GM23338 (cell line): ENCODE results near the gene ATG2B. TPM values are rescaled to one million over a fixed set of nuclear protein-coding genes. Genes with fewer than 3 reads are reported as not detected.

ENCODE experiments used
- EZH2 ChIP-seq: fragments of 200-600 bp; sonication (generic); IDR thresholded peaks from one replicate; pipeline ENCODE4 v1.8.0; 2017; ENCODE audit warnings: antibody characterized with exemption, mild to moderate bottlenecking, low read depth; ENCODE audit not compliant: unreplicated experiment
- EZH2phosphoT487 ChIP-seq: fragments of 200-600 bp; sonication (generic); IDR thresholded peaks from one replicate; pipeline ENCODE4 v1.8.1; 2018; ENCODE audit warnings: antibody characterized with exemption; ENCODE audit not compliant: unreplicated experiment
- POLR2AphosphoS5 ChIP-seq: IDR thresholded peaks from 2 replicates; pipeline ENCODE4 v1.6.1; 2016; ENCODE audit warnings: antibody characterized with exemption, low read depth
- ZNF114 ChIP-seq: fragments of 250-450 bp; sonication (Bioruptor Pico); IDR thresholded peaks from 2 replicates; pipeline ENCODE4 v1.5.0; 2020; ENCODE audit warnings: mild to moderate bottlenecking, moderate library complexity
- polyA plus RNA-seq: library from polyadenylated mRNA; unstranded; fragments of >200 nt; fragmentation: Nextera tagmentation; extraction: Ambion mirVana; gene quantifications from 2 replicates; pipeline ENCODE4 v1.2.1, GENCODE V29; 2016
- total RNA-seq: library from RNA; depleted of rRNA; stranded (reverse); fragments of >200 nt; shearing (Covaris generic); gene quantifications from 2 replicates; pipeline ENCODE4 v1.2.3, GENCODE V29; 2014
- TF ChIP-seq, protein P1 (sequence below): fragments of 250-450 bp; sonication (Bioruptor Pico); IDR thresholded peaks from 2 replicates; pipeline ENCODE4 v1.5.0; 2020; ENCODE audit warnings: mild to moderate bottlenecking, moderate library complexity
- TF ChIP-seq, protein P2 (sequence below): IDR thresholded peaks from 2 replicates; pipeline ENCODE4 v1.6.1; 2016; ENCODE audit warnings: antibody characterized with exemption
- TF ChIP-seq, protein P3 (sequence below): IDR thresholded peaks from one replicate; pipeline ENCODE4 v1.6.1; 2018; ENCODE audit warnings: antibody characterized with exemption; ENCODE audit not compliant: unreplicated experiment

ATG2B gene
- total and polyA plus RNA-seq, 2 experiments from 2014 or later: 3.8 to 15.4 TPM

DNA sequence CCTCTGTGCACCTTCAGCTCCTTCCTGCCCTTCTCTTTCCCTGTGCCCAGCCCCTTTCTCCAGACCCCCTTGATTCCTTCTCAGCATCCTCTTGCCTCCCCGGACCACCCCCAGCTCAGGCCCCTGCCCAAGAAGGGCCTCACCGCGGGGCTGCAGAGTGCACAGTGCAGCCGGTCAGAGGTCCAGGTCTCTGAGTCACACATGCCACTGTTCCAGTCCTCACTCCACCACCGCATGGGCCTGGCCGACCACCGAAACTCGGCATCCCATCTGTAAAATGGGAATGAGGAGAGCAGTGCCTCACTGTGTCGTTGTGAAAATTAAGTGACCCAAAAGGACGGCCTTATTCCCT, 93.8 kb downstream of the ATG2B start (continued):
- TF ChIP-seq, protein P1, sequence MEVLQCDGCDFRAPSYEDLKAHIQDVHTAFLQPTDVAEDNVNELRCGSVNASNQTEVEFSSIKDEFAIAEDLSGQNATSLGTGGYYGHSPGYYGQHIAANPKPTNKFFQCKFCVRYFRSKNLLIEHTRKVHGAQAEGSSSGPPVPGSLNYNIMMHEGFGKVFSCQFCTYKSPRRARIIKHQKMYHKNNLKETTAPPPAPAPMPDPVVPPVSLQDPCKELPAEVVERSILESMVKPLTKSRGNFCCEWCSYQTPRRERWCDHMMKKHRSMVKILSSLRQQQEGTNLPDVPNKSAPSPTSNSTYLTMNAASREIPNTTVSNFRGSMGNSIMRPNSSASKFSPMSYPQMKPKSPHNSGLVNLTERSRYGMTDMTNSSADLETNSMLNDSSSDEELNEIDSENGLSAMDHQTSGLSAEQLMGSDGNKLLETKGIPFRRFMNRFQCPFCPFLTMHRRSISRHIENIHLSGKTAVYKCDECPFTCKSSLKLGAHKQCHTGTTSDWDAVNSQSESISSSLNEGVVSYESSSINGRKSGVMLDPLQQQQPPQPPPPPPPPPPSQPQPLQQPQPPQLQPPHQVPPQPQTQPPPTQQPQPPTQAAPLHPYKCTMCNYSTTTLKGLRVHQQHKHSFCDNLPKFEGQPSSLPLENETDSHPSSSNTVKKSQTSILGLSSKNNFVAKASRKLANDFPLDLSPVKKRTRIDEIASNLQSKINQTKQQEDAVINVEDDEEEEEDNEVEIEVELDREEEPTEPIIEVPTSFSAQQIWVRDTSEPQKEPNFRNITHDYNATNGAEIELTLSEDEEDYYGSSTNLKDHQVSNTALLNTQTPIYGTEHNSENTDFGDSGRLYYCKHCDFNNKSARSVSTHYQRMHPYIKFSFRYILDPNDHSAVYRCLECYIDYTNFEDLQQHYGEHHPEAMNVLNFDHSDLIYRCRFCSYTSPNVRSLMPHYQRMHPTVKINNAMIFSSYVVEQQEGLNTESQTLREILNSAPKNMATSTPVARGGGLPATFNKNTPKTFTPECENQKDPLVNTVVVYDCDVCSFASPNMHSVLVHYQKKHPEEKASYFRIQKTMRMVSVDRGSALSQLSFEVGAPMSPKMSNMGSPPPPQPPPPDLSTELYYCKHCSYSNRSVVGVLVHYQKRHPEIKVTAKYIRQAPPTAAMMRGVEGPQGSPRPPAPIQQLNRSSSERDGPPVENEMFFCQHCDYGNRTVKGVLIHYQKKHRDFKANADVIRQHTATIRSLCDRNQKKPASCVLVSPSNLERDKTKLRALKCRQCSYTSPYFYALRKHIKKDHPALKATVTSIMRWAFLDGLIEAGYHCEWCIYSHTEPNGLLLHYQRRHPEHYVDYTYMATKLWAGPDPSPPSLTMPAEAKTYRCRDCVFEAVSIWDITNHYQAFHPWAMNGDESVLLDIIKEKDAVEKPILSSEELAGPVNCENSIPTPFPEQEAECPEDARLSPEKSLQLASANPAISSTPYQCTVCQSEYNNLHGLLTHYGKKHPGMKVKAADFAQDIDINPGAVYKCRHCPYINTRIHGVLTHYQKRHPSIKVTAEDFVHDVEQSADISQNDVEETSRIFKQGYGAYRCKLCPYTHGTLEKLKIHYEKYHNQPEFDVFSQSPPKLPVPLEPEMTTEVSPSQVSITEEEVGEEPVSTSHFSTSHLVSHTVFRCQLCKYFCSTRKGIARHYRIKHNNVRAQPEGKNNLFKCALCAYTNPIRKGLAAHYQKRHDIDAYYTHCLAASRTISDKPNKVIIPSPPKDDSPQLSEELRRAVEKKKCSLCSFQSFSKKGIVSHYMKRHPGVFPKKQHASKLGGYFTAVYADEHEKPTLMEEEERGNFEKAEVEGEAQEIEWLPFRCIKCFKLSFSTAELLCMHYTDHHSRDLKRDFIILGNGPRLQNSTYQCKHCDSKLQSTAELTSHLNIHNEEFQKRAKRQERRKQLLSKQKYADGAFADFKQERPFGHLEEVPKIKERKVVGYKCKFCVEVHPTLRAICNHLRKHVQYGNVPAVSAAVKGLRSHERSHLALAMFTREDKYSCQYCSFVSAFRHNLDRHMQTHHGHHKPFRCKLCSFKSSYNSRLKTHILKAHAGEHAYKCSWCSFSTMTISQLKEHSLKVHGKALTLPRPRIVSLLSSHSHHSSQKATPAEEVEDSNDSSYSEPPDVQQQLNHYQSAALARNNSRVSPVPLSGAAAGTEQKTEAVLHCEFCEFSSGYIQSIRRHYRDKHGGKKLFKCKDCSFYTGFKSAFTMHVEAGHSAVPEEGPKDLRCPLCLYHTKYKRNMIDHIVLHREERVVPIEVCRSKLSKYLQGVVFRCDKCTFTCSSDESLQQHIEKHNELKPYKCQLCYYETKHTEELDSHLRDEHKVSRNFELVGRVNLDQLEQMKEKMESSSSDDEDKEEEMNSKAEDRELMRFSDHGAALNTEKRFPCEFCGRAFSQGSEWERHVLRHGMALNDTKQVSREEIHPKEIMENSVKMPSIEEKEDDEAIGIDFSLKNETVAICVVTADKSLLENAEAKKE (CRISPR knock-in tag): no peak
- TF ChIP-seq EZH2 (no peak), ZNF114 (CRISPR knock-in tag) (no peak), EZH2phosphoT487 (no peak), POLR2AphosphoS5 (no peak)
- TF ChIP-seq, protein P2, sequence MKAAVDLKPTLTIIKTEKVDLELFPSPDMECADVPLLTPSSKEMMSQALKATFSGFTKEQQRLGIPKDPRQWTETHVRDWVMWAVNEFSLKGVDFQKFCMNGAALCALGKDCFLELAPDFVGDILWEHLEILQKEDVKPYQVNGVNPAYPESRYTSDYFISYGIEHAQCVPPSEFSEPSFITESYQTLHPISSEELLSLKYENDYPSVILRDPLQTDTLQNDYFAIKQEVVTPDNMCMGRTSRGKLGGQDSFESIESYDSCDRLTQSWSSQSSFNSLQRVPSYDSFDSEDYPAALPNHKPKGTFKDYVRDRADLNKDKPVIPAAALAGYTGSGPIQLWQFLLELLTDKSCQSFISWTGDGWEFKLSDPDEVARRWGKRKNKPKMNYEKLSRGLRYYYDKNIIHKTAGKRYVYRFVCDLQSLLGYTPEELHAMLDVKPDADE: no peak
- TF ChIP-seq, protein P3, sequence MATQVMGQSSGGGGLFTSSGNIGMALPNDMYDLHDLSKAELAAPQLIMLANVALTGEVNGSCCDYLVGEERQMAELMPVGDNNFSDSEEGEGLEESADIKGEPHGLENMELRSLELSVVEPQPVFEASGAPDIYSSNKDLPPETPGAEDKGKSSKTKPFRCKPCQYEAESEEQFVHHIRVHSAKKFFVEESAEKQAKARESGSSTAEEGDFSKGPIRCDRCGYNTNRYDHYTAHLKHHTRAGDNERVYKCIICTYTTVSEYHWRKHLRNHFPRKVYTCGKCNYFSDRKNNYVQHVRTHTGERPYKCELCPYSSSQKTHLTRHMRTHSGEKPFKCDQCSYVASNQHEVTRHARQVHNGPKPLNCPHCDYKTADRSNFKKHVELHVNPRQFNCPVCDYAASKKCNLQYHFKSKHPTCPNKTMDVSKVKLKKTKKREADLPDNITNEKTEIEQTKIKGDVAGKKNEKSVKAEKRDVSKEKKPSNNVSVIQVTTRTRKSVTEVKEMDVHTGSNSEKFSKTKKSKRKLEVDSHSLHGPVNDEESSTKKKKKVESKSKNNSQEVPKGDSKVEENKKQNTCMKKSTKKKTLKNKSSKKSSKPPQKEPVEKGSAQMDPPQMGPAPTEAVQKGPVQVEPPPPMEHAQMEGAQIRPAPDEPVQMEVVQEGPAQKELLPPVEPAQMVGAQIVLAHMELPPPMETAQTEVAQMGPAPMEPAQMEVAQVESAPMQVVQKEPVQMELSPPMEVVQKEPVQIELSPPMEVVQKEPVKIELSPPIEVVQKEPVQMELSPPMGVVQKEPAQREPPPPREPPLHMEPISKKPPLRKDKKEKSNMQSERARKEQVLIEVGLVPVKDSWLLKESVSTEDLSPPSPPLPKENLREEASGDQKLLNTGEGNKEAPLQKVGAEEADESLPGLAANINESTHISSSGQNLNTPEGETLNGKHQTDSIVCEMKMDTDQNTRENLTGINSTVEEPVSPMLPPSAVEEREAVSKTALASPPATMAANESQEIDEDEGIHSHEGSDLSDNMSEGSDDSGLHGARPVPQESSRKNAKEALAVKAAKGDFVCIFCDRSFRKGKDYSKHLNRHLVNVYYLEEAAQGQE: no peak
